ENCODE results near the gene FNBP1L.
A peak's percentile ranks its signal among the peaks of the same experiment; 100 is the strongest.

Gene FNBP1L

GRCh38 chr1:93441589-93441988 lies 6.3 kb upstream of the FNBP1L start:
- H3K4me3 ChIP-seq (ENCODE audit: low read depth, low read length): no peak overlapping the region
- DNase-seq (ENCODE audit: low read depth): no peak
- TF ChIP-seq CTCF (IDR thresholded peaks at IDR 0.05; ENCODE audit: insufficient read depth, low read depth, low read length, missing control alignments): no peak

- DNase-seq (ENCODE audit: low read depth): no peak
- no peak overlapping the region for H3K4me3 ChIP-seq (ENCODE audit: low read depth, low read length)
- TF ChIP-seq CTCF (IDR thresholded peaks at IDR 0.05; ENCODE audit: insufficient read depth, low read depth, low read length, missing control alignments): no peak
Measured at GRCh38 chr1:93442008-93442666, 5.8 kb upstream of the FNBP1L start.

- no peak for DNase-seq (ENCODE audit: low read depth)
- H3K4me3 ChIP-seq (ENCODE audit: low read depth, low read length): no peak overlapping the region
- no peak for TF ChIP-seq CTCF (IDR thresholded peaks at IDR 0.05; ENCODE audit: insufficient read depth, low read depth, low read length, missing control alignments)
Measured at GRCh38 chr1:93442741-93443140, 5.2 kb upstream of the FNBP1L start.

DNA sequence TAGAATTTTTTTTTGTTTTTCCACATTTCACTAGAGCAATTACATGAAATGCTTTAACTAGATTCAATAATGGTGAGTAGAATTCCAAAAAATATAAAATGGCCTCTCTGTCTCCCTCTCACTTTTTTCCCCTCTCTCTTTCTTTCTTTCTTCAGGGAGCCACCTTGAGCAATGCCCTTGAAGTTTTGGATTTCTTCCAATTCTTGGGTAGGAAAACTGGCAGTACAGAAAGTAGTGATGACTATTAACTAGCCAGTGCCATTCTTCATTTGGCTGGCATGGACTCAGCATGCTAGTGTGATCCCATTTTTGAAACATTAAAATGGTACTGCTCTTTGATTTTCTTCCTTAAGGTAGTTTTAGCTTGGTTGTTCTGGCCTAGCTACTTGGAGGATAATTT lies 4.5 kb upstream of the FNBP1L start:
- TF ChIP-seq CTCF (IDR thresholded peaks at IDR 0.05; ENCODE audit: insufficient read depth, low read depth, low read length, missing control alignments): no peak
- no peak overlapping the region for H3K4me3 ChIP-seq (ENCODE audit: low read depth, low read length)
- no peak for DNase-seq (ENCODE audit: low read depth)

- no peak overlapping the region for H3K4me3 ChIP-seq (ENCODE audit: low read depth, low read length)
- DNase-seq (ENCODE audit: low read depth): no peak
Measured at GRCh38 chr1:93446837-93447451, 974 bp upstream of the FNBP1L start.

DNA sequence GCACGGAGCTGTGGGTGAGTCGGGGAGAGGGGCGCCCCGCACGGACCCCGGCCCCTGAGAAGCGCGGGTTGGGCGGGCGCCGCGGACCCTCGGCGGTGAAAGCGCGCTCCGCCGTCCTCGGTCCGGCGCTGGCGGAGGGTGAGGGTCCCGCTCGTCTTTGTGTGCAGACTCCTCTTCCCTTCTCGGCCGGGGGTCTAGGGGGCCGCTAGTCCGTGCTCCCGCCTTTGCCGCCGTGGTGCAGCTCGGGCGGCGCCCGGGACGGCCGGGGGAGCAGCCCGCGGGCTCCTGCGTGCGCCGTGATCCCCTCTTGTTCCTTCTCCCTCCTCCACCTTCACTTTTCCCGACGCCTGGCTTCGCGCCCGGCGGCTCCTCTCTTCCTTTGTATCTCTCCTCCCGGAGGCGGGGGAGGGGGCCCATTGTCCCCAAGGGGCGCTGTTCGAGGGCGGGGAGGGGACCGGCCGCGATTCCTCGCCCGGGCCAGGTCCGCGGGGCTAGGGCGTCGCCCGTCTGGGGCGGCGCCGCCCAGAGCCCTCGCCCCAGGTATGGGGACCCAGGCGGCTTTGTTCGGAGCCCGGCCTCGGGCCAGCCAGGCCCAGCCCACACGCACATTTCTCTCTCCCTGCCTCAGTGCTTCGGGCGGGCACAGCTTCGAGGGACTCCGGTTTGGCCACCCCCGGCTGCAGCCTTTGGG lies 519 bp downstream of the FNBP1L start:
- no peak for DNase-seq (ENCODE audit: low read depth)
- H3K4me3 ChIP-seq (ENCODE audit: low read depth, low read length): peak overlapping the region; percentile 52
- no peak for TF ChIP-seq CTCF (IDR thresholded peaks at IDR 0.05; ENCODE audit: insufficient read depth, low read depth, low read length, missing control alignments)

More at GRCh38 chr1:93446837-93447451, 974 bp upstream of the FNBP1L start:
- no peak for TF ChIP-seq CTCF (IDR thresholded peaks at IDR 0.05; ENCODE audit: insufficient read depth, low read depth, low read length, missing control alignments)
